ENCODE measurements around the gene TUSC2. TPM values are rescaled to one million over a fixed set of nuclear protein-coding genes. Genes with fewer than 3 reads are reported as not detected.

The TUSC2 gene
- total and polyA plus RNA-seq, 9 of the 15 experiments (the other 6 are each of a cell fraction or from before 2014, with no cell fraction given) = 2.8 to 67.5 (median 25.8) TPM

GRCh38 chr3:50298836-50299637 is 29.0 kb downstream of the TUSC2 start, which contains the start of the genes HYAL3 and NAA80 (continued):
- TF ChIP-seq MNT (conservative IDR thresholded peaks at IDR 0.05) (peak; percentile 79 to 86), ZNF518B (CRISPR knock-in tag; IDR thresholded peaks at IDR 0.05) (no peak), SAFB2 (IDR thresholded peaks at IDR 0.05; ENCODE audit: borderline replicate concordance, low read depth, low read length, severe bottlenecking) (no peak), ZNF282 (CRISPR knock-in tag; IDR thresholded peaks at IDR 0.05) (no peak), MECOM (CRISPR knock-in tag; IDR thresholded peaks at IDR 0.05) (no peak; the same call in 1 of the 2 replicates), TCFL5 (CRISPR knock-in tag; conservative IDR thresholded peaks at IDR 0.05) (no peak), HOMEZ (CRISPR knock-in tag; IDR thresholded peaks at IDR 0.05) (no peak), MCM3 (IDR thresholded peaks at IDR 0.05) (no peak), ZNF444 (CRISPR knock-in tag; IDR thresholded peaks at IDR 0.05) (no peak), TCF15 (CRISPR knock-in tag; IDR thresholded peaks at IDR 0.05) (no peak), BHLHE40 (IDR thresholded peaks at IDR 0.05; ENCODE audit: low read length) (peak; percentile 60; the same call in 1 of the 2 replicates), HLTF (IDR thresholded peaks at IDR 0.05) (no peak), ETV5 (CRISPR knock-in tag; IDR thresholded peaks at IDR 0.05; ENCODE audit: low read depth) (no peak), TEAD2 (tag; IDR thresholded peaks at IDR 0.05) (no peak), NR0B1 (IDR thresholded peaks at IDR 0.05; ENCODE audit: partially characterized antibody) (no peak), PHF21A (IDR thresholded peaks at IDR 0.05; ENCODE audit: borderline replicate concordance, low read depth) (no peak)
